Epithelial cell of prostate (primary cell): ENCODE measurements around the gene MAD1L1.

ENCODE experiments used
- DNase-seq: peaks from one replicate; pipeline ENCODE4 v3.0.0-alpha.2; 2011; ENCODE audit warnings: low read depth, low spot score
- H3K27ac ChIP-seq: fragments of 450-650 bp; 2 replicates; pipeline ENCODE4 v1.5.1; 2017; ENCODE audit warnings: mild to moderate bottlenecking

Gene MAD1L1

DNA sequence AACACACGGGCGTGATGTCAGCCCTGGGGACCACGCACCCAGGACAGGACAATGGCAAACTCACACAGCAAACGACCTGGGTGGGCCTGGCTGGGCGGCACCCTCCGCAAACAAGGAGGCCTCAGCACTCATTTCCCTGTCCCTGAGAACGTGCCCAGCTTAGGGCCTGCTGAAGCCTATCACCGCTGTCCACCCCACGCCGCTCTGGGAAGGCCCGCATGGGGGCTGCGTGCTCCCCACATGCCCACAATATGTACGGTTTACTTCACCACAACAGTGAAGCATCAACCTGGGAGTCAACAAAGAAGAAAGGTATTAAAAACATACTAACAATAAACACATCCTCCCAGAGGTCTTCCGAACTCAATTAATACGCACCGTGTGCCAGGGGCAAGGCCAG is 12.2 kb downstream of the MAD1L1 start:
- no peak overlapping the region for H3K27ac ChIP-seq
- DNase-seq, result no peak

DNA sequence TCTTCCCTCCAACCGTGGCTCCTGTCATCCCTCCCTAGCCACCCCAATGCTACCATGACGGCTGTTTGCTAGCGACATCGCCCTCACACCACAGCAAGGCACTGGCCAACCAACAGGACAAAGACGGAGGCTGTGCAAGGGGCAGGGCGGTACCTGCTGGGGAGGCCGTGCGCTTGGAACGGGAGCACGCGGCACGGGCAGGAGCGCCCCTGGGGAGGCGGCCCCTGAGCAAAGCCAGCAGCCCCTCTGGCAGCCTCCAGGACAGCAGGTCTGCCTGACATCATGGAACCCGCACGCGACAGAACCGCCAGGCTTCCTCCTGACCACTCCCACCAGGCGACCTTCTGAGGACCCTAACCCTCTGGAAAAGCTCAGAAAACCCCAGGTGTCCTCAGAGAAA is 12.7 kb downstream of the MAD1L1 start:
- DNase-seq, result no peak
- no peak overlapping the region for H3K27ac ChIP-seq

DNA sequence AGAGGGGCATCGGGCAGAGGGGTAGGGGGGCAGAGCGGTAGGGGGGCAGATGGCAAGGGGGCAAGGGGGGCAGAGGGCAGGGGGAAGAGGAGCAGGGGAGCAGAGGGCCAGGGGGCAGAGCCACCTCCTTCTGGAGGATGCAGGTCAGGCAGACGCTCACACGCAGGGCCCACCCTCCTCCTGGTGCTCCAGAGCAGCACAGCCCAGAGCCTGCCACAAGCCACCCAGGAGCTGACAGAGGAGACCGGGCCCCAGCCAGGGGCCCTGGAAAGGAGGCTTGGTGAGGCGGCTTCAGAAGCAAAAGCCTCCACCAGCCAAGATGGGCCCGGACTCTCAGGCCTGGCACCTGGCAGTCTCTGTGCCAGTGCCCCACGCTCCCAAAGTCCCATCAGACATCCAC is 13.1 kb downstream of the MAD1L1 start:
- no peak for DNase-seq
- H3K27ac ChIP-seq, result no peak overlapping the region

DNA sequence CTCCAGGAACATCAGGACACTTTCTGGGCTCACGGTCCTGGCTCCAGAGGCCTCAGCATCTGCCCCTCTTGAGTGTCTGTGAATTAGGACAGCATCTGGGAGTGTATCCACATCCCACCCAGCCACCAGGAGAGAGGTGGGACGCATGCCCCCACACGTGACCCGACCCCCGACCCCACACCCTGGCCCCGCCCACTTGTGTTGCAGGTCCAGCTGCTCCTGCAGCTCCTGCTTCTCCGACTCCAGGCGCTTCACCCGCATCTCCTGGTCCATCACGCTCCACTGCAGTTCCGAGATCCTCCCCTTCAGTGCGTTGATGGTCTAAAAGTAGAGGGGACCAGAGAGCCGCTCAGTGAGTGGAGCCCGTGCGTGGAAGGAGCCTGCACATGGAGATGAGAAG is 13.6 kb downstream of the MAD1L1 start:
- no peak for DNase-seq

GRCh38 chr7:2218444-2218785 is 14.3 kb downstream of the MAD1L1 start:
- DNase-seq, result no peak
- no peak overlapping the region for H3K27ac ChIP-seq

More for the DNA sequence above, 13.6 kb downstream of the MAD1L1 start:
- H3K27ac ChIP-seq, result no peak overlapping the region

- H3K27ac ChIP-seq, result no peak overlapping the region
Observed at GRCh38 chr7:2217716-2218443, 14.9 kb downstream of the MAD1L1 start.

GRCh38 chr7:2217206-2217605 is 15.5 kb downstream of the MAD1L1 start:
- no peak for DNase-seq
- H3K27ac ChIP-seq, result no peak overlapping the region

More at GRCh38 chr7:2217716-2218443, 14.9 kb downstream of the MAD1L1 start:
- no peak for DNase-seq

DNA sequence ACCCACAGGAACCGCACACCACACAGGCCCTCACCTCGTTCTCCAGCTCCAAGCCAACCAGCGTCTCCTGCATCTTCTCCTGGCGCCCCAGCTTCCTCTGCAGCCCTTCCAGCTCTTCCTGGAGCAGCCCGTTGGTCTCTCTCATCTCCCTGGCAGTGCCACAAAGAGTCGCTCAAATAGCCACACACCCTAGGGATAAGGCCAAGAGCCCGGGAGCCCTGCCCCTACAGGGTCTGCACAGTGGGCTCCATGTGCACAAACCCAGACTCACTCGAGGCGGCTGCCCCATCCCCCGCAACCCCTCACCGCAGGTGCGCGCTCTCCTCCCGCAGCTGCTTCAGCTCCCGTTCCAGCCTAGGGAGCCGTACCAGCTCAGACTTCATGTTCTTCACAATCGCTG is 16.9 kb downstream of the MAD1L1 start:
- no peak overlapping the region for H3K27ac ChIP-seq
- no peak for DNase-seq

DNA sequence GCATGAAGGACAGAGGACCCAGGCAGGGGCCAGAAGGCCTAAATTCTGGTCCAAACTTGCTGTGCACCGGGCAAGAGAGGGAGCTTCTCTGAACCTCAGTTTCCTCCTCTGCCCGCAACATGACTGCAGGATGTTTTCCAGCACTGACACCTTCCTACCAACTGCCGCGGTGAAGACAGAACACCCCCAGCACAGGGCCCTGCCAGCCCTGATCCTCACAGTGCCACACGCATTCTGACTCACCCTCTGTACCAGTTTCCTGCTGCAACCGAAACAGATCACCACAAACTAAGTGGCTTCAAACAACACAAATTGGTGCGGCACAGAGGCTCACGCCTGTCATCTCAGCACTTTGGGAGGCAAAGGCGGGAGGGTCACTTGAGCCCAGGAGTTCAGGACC is 18.1 kb downstream of the MAD1L1 start:
- DNase-seq, result no peak
- no peak overlapping the region for H3K27ac ChIP-seq

DNA sequence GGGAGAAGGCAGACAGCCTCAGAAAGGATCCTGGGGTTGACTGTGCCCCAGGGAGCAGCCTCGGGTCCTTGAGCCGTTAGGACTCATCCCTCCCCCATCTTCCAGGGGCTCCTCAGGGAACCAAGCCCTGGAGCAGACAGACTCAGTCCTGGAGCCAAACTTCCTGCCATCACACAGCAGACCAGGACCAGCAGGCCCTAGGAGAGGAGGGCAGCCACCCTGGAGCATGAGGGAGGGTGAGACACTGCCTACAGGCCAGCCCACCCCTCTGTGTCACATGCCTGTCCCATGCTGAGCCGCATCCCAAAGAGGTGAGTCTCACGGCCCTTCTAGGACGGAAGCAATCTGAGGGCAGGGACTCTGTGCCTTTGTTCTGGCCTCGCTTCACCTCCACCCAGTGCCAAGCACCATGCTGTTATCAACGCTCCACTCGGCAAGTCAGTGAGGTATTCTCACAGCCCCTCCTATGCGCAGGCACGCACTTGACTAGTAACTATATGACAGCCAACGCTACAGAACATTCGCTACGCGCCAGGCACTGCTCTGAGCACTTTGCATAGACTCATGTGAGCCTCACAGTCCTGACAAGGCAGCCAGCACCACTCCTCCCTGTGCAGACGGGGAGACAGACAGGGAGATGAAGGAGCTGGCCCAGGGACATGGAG is 19.1 kb downstream of the MAD1L1 start:
- DNase-seq, result no peak
- H3K27ac ChIP-seq, result no peak overlapping the region

DNA sequence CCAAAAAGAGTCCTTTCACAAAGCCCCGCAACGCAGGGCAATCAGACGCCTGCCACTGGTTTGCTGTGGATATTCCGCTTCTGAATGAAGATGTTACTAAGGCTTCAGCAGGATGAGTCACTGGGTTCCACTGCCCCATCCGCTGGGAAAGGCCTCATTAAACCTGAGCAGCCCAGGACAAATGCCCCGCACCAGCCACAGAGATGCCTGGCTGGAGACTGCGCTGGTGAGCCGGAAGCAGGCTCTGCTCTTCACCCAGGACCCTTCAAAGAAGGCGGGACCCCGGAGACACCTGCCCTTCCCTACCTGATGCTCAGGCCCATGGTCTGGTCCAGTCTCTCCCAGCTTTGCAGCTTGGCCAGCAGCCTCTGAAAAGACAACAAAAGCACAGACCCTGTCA is 19.8 kb downstream of the MAD1L1 start:
- H3K27ac ChIP-seq, result no peak overlapping the region
- no peak for DNase-seq

DNA sequence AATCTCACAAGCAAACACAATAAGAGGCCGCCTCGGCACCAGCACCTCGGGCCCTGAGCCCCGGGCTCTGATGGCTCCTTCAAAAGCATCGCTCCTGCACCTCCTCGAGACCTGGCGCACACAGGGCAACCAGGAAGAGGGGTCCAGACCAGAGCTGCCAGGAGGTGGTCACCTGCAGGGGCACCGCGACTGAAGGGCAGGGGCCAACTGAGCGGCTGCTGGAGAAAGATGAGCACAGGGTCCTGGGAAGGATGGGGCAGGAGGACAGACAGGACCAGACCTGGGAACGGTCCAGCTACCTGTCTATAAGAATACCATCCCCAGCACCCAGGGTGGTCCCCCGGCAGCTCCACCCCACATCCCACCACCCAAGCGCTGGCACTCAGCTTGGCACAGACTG is 20.8 kb downstream of the MAD1L1 start:
- H3K27ac ChIP-seq, result no peak overlapping the region
- no peak for DNase-seq

DNA sequence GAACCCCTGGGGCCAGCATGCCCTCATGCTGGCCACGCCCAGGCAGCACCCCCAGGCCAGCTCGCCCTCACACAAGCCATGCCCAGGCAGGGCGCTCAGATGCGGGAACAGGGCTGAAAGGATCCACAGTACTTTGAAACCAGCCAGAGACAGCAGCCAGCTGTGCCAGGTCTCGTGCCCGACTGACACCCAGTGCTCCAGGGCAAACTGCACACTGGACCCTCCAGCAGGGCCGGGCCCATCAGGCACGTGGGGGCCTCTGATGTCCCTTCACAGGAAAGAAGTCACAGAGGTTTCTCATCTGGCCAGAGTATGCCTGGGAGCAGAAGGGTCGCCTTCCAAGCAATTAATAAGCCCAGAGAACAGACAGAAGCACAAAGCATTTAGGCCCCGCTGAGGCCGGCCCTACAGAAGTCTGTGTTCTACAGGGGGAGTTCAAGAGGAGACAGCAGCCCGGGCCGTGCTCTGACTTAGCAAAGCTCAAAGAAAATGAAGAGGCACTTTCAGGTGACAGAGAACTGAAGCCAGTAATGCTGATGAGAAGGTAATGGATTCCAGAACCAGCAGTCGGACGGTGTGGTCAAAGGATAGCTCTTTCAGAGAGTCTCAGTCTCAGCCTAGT is 21.4 kb downstream of the MAD1L1 start:
- H3K27ac ChIP-seq, result no peak overlapping the region
- no peak for DNase-seq

- no peak for DNase-seq
- no peak overlapping the region for H3K27ac ChIP-seq
Observed at GRCh38 chr7:2210551-2211258, 22.0 kb downstream of the MAD1L1 start.

GRCh38 chr7:2209961-2210323 is 22.8 kb downstream of the MAD1L1 start:
- no peak overlapping the region for H3K27ac ChIP-seq
- DNase-seq, result no peak

GRCh38 chr7:2209146-2209960 is 23.4 kb downstream of the MAD1L1 start:
- no peak for DNase-seq

DNA sequence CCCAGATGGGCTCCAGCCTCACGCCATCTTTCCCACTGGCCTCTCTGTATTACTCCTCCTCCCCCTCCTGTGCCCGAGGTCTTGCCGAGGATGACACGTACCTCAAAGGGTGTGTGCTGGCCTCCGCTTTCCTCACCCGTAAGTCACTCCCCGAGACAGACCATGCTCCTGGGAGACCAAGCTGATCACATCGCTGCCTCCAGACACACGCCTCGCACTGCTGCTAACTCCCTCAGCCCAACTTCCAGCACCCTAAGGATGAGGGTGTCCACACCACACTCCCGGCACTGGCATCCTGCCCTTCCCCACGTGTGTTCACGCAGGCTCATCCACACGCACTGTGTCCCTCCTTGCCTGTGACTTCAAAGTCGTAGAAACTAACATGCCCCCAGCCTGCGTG is 24.0 kb downstream of the MAD1L1 start:
- H3K27ac ChIP-seq, result no peak overlapping the region

More at GRCh38 chr7:2209146-2209960, 23.4 kb downstream of the MAD1L1 start:
- H3K27ac ChIP-seq, result no peak overlapping the region

GRCh38 chr7:2205036-2205780 is 27.5 kb downstream of the MAD1L1 start:
- no peak overlapping the region for H3K27ac ChIP-seq
- DNase-seq, result no peak

More for the DNA sequence above, 24.0 kb downstream of the MAD1L1 start:
- no peak for DNase-seq

DNA sequence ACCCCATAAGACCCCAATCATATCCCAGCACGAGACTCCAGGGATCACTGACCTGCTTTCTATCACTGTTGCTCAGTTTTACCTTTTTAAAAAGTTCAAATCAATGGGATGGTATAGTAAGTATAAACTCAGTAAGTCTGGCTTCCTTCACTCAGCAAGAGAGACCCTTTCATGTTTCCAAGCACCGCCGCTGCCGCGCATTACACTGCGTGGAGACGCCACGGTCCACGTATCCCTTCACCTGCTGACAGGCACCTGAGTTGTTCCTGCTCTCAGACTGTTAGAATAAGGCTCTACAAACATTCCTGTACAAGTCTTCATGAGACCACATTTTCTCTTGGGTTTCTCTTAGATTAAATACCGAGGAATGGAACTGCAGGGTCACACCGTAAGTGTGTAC is 28.3 kb downstream of the MAD1L1 start:
- DNase-seq, result no peak
- no peak overlapping the region for H3K27ac ChIP-seq
